IPS DF 6.9 (cell line): ENCODE measurements around the gene PLPPR1.

Source experiments
- DNase-seq: peaks from one replicate; pipeline ENCODE4 v3.0.0-alpha.2; 2013; ENCODE audit warnings: low read depth, low spot score
- H3K27ac ChIP-seq: one replicate; pipeline ENCODE4 v1.5.1; 2013; ENCODE audit warnings: low read length, control low read depth
- H3K27me3 ChIP-seq: 2 replicates; pipeline ENCODE4 v1.6.1; 2013; ENCODE audit warnings: mild to moderate bottlenecking, low read length; ENCODE audit not compliant: control insufficient read depth, insufficient read depth
- H3K36me3 ChIP-seq: 2 replicates; pipeline ENCODE4 v1.6.1; 2013; ENCODE audit warnings: low read length; ENCODE audit not compliant: control insufficient read depth, insufficient read depth
- H3K4me1 ChIP-seq: 2 replicates; pipeline ENCODE4 v1.6.1; 2013; ENCODE audit warnings: low read length; ENCODE audit not compliant: control insufficient read depth, insufficient read depth
- H3K4me3 ChIP-seq: 2 replicates; pipeline ENCODE4 v1.5.1; 2013; ENCODE audit warnings: mild to moderate bottlenecking, low read length
- H3K9me3 ChIP-seq: 2 replicates; pipeline ENCODE4 v1.6.1; 2013; ENCODE audit warnings: low read length, inconsistent platforms; ENCODE audit not compliant: control insufficient read depth, insufficient read depth
- WGBS: extraction: QIAGEN DNeasy Blood & Tissue Kit; methylation state at CpG from one replicate; pipeline ENCODE4 v1.1.7; 2013; ENCODE audit warnings: mixed read lengths, missing lambda C conversion rate; ENCODE audit not compliant: insufficient read length, insufficient coverage; 5-methylcytosine and 5-hydroxymethylcytosine counted together

PLPPR1 gene

DNA sequence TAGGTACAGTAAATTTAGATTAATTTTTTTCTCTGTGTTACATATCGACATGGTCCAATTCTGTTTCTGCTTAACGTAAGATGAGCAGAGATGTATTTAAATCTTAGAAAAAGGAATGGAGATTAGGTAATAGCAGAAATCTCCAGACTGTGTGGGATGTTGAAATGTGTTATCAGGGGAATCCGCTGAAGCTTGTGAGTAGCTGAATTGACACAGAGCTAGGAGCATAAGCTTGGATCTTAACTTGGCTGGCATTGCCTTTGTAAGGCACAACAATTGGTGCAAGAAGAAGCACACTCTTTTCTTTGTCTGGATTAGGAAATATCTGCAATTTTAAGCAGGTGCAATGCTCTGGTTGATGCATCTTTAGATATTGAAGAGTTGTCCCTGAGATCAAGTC lies 53.1 kb downstream of the PLPPR1 start:
- Histone ChIP-seq H3K4me3 (no peak overlapping the region), H3K9me3 (no peaks in the 10 kb centered on the region), H3K27me3 (no peaks in the 10 kb centered on the region), H3K4me1 (no peaks in the 10 kb centered on the region), H3K36me3 (no peaks in the 10 kb centered on the region), H3K27ac (no peak overlapping the region)
- WGBS, result no CpG with 5 or more reads among the region's 3 CpGs
- no peak for DNase-seq

DNA sequence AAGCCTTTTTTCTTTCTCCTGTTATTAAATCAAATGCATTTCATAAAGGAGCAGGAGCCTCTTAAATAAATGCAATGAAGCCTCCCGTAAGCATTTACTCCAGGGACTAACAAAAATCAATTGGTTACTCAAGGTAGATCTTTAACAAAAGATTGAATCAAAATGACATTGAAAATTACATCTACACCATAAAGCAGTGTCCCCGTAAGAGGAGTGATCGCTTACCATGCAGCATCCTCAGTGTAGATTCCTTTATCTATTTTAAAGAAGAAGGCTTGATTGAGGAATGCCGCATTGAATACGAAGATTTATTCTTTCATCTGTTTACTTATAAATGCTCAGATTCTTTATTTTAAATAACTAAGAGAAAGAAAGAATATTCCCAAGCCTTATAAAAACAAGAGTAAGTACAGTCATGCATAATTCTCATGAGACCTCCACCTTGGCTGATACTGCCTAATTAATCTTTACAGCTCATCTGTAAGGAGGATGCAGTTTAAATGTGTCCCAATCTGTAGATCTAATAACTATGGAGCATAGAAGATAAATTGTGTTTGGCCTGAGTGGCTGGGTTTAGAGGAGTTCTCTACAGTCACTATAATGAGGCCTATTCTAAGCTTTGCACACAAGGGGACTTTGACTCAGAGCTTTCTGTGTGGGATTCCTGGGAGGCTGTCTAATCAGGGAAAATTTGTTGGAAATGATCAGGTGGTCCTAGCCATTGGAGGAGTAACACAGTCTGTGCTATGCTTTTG lies 55.1 kb downstream of the PLPPR1 start:
- no CpG with 5 or more reads among the region's 5 CpGs for WGBS
- Histone ChIP-seq H3K4me3 (no peak overlapping the region), H3K4me1 (no peaks in the 10 kb centered on the region), H3K36me3 (no peaks in the 10 kb centered on the region), H3K27ac (no peak overlapping the region), H3K9me3 (no peaks in the 10 kb centered on the region), H3K27me3 (no peaks in the 10 kb centered on the region)
- DNase-seq, result no peak

DNA sequence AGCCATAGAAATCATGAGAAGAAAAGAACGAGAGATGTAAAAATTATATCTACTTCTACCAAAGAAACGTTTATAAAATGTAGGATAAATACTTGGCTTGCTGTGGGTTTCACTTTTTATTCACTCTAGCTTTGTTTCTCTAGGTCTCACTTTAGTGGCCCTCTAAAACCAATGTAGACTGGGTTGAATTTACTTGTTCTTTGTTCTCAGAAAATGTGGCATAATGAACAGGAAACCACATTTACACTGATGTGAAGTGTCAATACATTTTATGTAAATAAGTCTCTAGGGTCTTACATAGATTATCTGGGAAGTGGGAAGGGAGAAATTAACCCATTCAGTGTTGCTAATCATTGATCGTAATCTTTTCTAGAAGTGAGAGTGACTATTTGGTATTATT lies 58.9 kb downstream of the PLPPR1 start:
- H3K9me3 ChIP-seq, result no peaks in the 10 kb centered on the region
- no peak overlapping the region for H3K27ac ChIP-seq
- no peaks in the 10 kb centered on the region for H3K36me3 ChIP-seq
- DNase-seq, result no peak
- H3K27me3 ChIP-seq, result no peaks in the 10 kb centered on the region
- H3K4me3 ChIP-seq, result no peak overlapping the region
- whole genome bisulfite sequencing, result no CpG with 5 or more reads among the region's 3 CpGs
- H3K4me1 ChIP-seq, result no peaks in the 10 kb centered on the region

DNA sequence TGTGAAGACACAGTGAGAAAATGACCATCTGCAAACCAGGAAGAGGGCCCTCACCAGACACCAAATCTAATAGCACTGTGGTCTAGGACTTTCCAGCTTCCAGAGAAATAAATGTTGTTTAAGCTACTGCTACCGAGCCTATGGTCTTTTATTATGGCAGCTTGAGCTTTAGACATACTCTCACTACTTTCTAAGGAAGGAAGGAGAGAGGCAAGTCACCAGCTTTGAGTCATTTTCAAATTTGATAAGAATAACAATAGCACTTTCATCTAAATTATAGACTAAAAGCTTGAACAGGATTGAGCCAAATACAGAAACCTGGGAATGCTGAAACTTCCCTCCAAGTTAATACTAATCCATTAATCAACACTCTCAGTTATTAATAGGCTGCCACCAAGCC lies 64.4 kb downstream of the PLPPR1 start:
- DNase-seq, result no peak
- H3K4me1 ChIP-seq, result peaks cover 3% of the 10 kb centered on the region; the same call in 1 of the 2 replicates
- no peaks in the 10 kb centered on the region for H3K27me3 ChIP-seq
- H3K4me3 ChIP-seq, result no peak overlapping the region
- H3K36me3 ChIP-seq, result no peaks in the 10 kb centered on the region
- no CpG with 5 or more reads among the region's 1 CpG for WGBS
- H3K9me3 ChIP-seq, result no peaks in the 10 kb centered on the region
- no peak overlapping the region for H3K27ac ChIP-seq

DNA sequence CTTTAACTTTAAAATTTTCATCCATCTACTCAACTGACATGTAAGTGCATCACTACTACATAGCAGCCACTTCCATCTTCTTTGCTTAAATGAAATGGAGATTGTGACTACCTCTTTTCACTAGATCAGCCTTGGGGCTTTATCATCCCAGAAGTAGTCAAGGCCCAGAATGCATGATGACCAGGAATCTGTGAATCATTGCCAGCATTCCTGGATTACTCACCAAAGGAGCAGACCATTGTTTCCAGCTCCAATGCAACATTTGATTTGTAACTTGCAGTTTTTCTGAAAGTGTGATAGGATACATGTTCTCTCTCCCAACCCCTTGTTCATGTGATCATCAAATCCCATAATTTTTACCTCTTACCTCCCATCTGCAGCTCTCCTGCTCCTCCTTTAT lies 65.1 kb downstream of the PLPPR1 start:
- H3K27ac ChIP-seq, result no peak overlapping the region
- H3K27me3 ChIP-seq, result no peaks in the 10 kb centered on the region
- no peak overlapping the region for H3K4me3 ChIP-seq
- H3K36me3 ChIP-seq, result no peaks in the 10 kb centered on the region
- H3K9me3 ChIP-seq, result no peaks in the 10 kb centered on the region
- no peak for DNase-seq
- H3K4me1 ChIP-seq, result peaks cover 5% of the 10 kb centered on the region; the same call in 1 of the 2 replicates

DNA sequence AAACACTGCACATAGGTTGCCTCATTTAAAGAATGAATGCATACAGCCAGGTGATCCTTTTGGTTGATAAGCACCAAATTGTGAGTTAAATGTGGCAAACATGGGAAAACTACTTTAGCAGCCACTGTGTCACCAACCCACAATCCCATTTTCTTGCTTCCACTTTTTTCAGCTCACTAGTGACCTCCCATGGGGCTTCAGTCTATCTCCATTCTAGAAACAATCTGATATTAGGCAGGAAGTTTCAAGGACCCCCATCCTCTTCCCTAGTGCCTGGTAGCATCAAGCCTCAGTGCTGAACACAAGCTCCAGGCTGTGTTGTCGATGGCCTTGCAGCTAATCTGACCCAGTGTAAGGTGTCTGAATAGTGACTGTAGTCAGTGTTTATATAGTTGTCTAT lies 66.2 kb downstream of the PLPPR1 start:
- H3K9me3 ChIP-seq, result no peaks in the 10 kb centered on the region
- H3K4me3 ChIP-seq, result no peak overlapping the region
- H3K4me1 ChIP-seq, result peaks cover 5% of the 10 kb centered on the region; the same call in 1 of the 2 replicates
- WGBS, result no CpG with 5 or more reads among the region's 1 CpG
- H3K36me3 ChIP-seq, result no peaks in the 10 kb centered on the region
- no peak overlapping the region for H3K27ac ChIP-seq
- no peak for DNase-seq
- no peaks in the 10 kb centered on the region for H3K27me3 ChIP-seq

DNA sequence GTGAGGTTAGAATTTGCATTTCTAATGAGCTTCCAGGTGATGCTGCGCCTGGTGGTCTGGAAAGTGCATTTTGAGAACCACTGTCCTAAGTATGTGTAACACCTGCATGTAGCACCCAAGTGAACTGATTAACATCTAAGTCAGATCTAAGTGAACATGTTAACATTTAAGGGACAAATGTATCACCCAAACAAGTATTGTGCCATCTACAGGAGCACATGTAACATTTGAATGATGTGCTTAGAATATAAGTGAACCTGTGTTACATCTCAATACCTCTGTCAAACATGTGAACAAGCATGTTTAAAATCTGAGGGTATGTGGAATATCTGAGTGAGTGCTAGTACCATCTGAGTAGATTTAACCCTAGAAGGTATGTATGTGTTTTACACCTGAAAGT lies 68.7 kb downstream of the PLPPR1 start:
- Histone ChIP-seq H3K27me3 (no peaks in the 10 kb centered on the region), H3K4me3 (no peak overlapping the region), H3K4me1 (peaks cover 5% of the 10 kb centered on the region; the same call in 1 of the 2 replicates), H3K27ac (no peak overlapping the region), H3K36me3 (no peaks in the 10 kb centered on the region), H3K9me3 (no peaks in the 10 kb centered on the region)
- DNase-seq, result no peak
- WGBS, result no CpG with 5 or more reads among the region's 1 CpG

DNA sequence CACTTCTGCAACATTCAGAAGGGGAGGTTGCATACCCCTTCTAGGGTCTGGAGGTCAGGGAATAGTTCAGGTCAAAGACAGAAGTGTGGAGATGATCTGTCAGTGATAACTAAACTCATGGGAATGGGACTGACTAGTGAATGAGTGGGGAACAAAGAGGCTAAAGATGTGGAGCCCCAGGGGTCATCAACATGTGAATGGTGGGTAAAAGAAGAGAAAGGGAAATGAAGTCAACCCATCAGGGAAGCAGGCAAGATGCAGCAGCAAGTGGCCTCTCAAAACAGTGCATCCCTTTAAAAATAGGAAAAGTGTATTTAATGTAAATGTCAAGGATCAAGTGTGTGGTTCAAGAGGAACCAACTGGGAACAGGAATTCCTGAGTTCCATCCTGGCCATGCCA lies 69.9 kb downstream of the PLPPR1 start:
- Histone ChIP-seq H3K27me3 (no peaks in the 10 kb centered on the region), H3K36me3 (no peaks in the 10 kb centered on the region), H3K27ac (no peak overlapping the region), H3K4me1 (peaks cover 5% of the 10 kb centered on the region; the same call in 1 of the 2 replicates), H3K9me3 (no peaks in the 10 kb centered on the region), H3K4me3 (no peak overlapping the region)
- DNase-seq, result peak; percentile 57

DNA sequence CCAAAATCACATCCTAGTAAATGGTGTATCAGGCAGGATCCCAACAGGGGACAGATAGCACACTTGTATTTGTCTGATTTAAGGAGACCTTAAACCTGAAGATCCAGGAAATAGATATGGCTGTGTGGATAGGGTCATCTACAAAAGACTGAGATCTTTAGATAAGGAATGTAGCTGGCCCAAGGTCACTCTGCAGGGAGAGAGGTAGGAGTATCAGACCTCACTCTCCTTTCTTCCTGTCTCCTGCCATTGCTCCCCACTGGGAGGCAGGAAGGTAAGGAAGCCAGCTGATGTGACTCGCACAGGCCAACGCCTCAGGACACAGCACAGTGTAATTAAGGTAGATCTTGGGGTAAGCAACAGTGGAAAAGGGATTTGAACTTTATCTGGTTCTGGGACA lies 85.8 kb downstream of the PLPPR1 start:
- WGBS, result no CpG with 5 or more reads among the region's 2 CpGs
- no peak for DNase-seq

DNA sequence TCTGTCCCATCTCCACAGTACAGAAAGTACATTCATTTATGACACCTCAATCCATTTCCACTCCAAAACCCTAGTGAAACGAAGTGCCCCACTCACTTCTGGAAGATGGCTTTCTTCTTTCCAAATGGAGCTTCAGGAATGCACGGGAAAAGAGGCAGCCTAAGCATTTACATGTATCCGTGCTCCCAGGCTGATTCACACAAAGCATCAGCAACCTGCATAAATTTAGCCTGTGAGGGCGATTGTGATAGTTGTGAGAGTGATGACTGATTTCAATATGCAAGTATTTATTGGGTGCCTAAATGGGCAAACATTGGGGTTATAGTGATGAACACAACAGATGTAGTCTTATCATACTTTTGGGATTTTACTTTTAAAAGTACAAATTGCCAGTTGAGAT lies 86.6 kb downstream of the PLPPR1 start:
- peaks cover 4% of the 10 kb centered on the region; the same call in 1 of the 2 replicates for H3K4me1 ChIP-seq
- no peaks in the 10 kb centered on the region for H3K9me3 ChIP-seq
- H3K36me3 ChIP-seq, result no peaks in the 10 kb centered on the region
- no CpG with 5 or more reads among the region's 4 CpGs for WGBS
- H3K27me3 ChIP-seq, result no peaks in the 10 kb centered on the region
- no peak overlapping the region for H3K27ac ChIP-seq
- H3K4me3 ChIP-seq, result no peak overlapping the region
- DNase-seq, result no peak

More for the DNA sequence above, 85.8 kb downstream of the PLPPR1 start:
- peaks cover 4% of the 10 kb centered on the region; the same call in 1 of the 2 replicates for H3K4me1 ChIP-seq
- no peak overlapping the region for H3K4me3 ChIP-seq
- H3K27ac ChIP-seq, result no peak overlapping the region
- no peaks in the 10 kb centered on the region for H3K36me3 ChIP-seq
- no peaks in the 10 kb centered on the region for H3K9me3 ChIP-seq
- H3K27me3 ChIP-seq, result no peaks in the 10 kb centered on the region

DNA sequence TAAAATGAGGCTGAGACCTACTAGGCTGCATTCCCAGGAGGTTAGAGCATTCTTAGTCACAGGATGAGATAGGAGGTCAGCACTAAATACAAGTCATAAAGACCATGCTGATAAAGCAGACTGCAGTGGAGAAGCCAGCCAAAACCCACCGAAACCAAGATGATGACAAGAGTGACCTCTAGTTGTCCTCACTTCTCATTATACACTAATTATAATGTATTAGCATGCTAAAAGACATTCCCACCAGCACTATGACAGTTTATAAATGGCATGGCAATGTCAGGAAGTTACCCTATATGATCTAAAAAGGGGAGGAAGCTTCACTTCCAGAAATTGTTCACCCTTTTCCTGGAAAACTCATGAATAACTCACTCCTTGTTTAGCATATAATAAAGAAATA lies 88.6 kb downstream of the PLPPR1 start:
- no peak for DNase-seq
- Histone ChIP-seq H3K4me3 (no peak overlapping the region), H3K4me1 (peaks cover 4% of the 10 kb centered on the region; the same call in 1 of the 2 replicates), H3K36me3 (no peaks in the 10 kb centered on the region), H3K9me3 (no peaks in the 10 kb centered on the region), H3K27ac (no peak overlapping the region), H3K27me3 (no peaks in the 10 kb centered on the region)
- no CpG with 5 or more reads among the region's 1 CpG for WGBS
